ENCODE results near the gene EIF3D.

EIF3D gene

DNA sequence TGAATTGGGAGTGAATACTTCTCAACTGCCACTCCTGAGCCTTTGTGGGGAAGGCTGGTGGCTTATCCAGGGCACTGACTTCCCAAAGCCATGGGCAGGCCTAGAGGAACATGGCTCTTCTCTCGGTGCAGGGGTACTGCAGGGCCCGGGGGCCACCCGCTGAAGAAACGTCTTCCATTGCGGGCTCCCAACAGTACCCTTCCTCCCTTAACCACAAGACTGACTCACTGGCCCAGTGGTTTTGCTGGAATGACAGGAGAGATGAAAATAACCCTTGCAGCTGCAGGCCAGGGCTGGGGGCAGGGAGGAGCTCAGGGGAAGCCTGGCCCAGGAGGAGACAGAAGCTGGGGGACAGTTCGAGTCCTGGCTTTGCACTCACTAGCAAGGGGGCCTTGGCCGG lies 61.0 kb downstream of the EIF3D start:
- no peak for DNase-seq (ENCODE audit: low read depth in 4 of 4, low spot score in 1 of 4)

DNA sequence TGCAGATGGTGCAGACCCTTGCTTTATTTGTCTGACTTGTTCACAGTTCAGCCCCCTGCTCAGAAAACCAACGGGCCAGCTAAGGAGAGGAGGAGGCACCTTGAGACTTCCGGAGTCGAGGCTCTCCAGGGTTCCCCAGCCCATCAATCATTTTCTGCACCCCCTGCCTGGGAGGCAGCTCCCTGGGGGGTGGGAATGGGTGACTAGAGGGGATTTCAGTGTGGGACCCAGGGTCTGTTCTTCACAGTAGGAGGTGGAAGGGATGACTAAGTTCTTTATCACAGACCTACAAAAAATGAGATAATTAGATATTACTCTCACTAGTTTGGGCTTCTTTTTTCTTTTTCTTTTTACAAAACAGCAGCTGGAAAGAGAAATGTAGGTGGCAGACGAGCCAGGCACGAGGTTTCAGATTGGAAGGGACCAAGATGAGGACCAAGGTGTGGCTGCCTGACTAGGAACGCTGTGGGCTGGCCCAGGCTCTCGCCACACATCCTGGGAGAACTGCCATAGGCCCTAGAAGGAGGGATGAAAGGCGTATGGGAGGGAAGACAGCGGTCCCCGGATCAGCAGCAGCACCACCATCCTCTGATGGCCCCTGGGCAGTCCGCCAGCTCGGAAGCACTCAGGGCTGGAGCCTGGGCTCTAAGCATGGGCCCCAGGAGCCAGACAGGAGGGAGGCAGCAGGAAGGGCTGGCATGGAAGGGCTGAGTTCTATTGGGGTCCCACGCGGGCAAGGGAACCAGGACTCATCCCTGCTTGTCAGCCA lies 61.7 kb downstream of the EIF3D start:
- DNase-seq (ENCODE audit: low read depth in 4 of 4, low spot score in 1 of 4): no peak

DNA sequence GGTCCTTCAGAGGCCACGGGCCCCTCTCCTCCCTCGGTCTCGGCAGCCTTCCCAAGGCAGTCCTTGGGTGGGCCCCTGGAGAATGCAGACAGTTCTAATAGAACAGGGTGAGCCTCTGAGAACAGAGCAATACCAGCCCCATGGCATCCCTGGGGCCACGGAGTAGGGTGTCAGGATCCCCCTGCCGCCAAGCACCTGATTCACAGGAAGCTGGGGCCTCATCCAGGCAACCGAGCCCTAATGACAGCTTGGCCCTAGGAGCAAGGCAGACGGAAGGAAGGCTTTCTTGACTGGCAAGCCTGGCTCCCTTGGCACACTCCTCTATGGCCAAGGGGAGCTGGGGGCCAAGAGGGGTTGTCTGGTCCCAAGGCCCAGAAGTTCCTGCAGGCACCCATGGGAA lies 62.7 kb downstream of the EIF3D start:
- DNase-seq (ENCODE audit: low read depth in 4 of 4, low spot score in 1 of 4): no peak

DNA sequence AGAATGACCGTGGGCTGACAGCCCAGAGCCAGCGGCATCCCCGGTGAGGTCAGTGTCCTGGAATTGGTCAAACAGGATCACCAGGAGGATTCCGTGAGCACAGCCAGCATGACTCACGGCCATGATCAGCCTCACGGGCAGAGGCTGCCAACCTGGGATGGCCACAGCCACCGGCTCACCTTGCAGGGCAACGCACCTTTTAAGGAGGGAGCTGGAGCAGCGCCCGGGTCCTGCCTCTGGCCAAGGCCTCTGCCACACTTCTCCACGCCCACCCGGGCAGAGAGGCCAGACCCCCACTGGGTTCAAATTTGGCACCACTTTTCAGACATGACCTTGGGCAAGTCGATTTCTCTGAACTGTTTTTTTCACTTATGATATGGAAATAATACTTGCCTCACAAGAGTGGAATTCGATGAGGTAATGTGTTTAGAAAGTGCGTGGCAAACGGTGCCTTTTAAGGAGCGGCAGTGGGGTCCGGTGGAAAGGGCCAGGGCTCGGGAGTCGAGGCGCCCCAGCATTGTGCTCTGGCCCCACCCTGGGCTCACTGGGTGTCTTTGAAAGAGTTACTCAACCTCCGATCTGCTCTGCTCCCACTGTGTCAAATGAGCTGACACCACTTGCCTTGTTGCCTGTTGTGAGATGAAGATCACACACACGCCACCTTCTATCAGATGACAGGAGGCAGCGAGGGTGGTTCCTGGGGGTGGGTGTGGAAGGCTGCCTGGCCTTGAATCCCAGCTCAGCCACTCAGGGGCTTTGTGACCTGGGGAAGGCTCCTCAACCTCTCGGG lies 63.5 kb downstream of the EIF3D start:
- no peak for DNase-seq (ENCODE audit: low read depth in 4 of 4, low spot score in 1 of 4)

DNA sequence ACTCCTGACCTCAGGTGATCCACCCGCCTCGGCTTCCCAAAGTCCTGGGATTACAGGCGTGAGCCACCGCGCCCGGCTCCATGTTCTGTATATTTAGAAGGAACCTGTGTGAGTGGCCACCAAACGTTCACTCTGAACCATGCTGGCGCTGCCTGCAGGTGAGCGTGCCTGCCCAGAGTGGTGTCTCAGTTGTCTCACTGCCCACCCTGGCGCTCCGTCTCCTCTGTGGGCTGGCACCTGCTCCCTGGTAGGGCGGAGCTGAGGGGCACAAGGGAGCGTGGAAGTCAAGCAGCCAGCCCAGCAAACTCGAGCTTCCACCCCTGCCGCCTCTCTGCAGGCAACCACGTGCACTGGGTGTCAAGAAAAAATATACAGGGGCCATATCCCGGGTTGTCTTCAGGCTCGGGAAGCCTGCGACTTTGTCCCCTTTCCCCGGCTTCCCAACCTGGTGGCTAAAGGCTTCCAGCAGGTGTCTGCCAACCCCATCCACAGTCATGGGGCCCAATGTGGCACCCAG lies 64.2 kb downstream of the EIF3D start:
- no peak for DNase-seq (ENCODE audit: low read depth in 4 of 4, low spot score in 1 of 4)

DNA sequence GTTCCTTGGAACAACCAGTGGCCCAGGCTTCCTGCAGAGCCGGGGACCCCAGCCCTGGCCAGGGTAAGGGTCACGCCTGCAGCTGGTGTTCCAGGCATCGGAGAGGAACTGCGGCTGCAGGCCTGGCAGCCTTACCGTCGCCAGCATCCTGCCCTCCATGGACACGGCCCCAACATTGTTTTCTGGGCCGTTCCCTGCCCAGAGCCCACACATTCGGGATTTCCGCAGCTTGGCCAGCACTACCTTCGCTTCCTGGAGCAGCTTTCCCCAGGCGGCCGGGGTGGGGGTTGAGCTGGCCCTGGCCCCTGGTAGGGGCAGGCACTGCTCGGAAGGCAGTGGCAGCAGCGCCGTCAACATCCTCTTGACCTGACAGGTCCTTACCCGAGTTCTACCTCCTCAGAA lies 65.2 kb downstream of the EIF3D start:
- no peak for DNase-seq (ENCODE audit: low read depth in 4 of 4, low spot score in 1 of 4)

DNA sequence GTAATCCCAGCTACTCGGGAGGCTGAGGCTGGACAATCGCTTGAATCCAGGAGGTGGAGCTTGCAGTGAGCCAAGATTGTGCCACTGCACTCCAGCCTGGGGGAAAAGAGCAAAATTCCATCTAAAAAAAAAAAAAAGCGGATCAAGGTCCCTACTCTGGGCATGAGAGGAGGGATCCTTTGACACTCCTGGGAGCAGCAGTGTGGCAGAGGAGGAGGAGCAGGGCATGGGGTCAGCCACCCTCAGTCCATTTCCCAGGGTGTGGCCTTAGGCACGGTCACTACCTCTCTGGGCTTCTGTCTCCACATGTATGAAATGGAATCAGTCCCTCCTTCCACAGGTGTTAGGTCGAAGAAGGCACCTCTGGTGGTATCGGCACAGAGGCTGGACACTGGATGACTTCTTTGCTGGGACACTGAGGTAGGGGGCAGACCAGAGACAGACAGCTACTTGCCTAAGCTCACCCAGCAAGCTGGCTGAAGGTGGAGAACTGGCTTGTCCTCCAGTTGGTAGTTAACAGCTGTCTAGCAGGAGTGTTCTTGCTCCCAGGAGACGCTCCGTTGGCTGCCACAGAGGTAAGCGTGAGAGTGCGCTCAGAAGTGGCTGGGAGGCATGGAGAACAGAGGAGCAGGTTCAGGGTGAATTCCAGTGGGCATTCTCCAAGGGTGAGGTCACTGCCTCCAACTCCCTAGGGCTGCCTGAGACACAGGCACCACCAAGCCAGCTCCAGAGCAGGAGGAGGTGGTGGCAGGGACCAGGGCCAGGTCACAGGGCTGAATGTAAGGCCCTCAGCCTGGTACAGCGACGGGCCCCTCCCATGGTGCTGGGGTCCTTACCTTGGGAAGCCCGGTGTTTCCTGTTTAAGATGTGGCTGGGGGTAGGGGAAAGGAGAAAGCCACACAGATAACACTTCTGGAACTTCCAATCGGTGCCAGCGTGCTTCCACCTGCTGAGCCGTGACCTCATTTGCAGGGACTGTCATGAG lies 67.0 kb downstream of the EIF3D start:
- no peak for DNase-seq (ENCODE audit: low read depth in 4 of 4, low spot score in 1 of 4)
